Astrocyte of the cerebellum (primary cell): ENCODE measurements around the gene ZNF581.

ENCODE experiments used
- DNase-seq: peaks from one replicate; pipeline ENCODE4 v3.0.0-alpha.2; 2011; ENCODE audit warnings: low read depth
- H3K4me3 ChIP-seq: 2 replicates; pipeline ENCODE4 v1.5.1; 2011; ENCODE audit warnings: mild to moderate bottlenecking, low read depth, low read length, moderate library complexity
- CTCF ChIP-seq: IDR thresholded peaks from 2 replicates; pipeline ENCODE4 v1.5.1; 2012; ENCODE audit warnings: low read length, low read depth, moderate library complexity, mild to moderate bottlenecking; ENCODE audit errors: missing control alignments
- in situ Hi-C: cut with HindIII; loops from 2 replicates; pipeline ENCODE4 v1.10.0; 2017; ENCODE audit warnings: low sequenced_read_pairs

The ZNF581 gene

GRCh38 chr19:55677572-55678028 is 34.2 kb downstream of the ZNF581 start:
- no peak for TF ChIP-seq CTCF
- in situ Hi-C loops = no loop called here
- H3K4me3 ChIP-seq = no peak overlapping the region
- DNase-seq = no peak

- no peak for TF ChIP-seq CTCF
- no peak for DNase-seq
- no peak overlapping the region for H3K4me3 ChIP-seq
- in situ Hi-C loops = no loop called here
These were observed 34.7 kb downstream of the ZNF581 start for GRCh38 chr19:55678121-55678671.

- in situ Hi-C loops = no loop called here
- no peak for TF ChIP-seq CTCF
- H3K4me3 ChIP-seq = no peak overlapping the region
- no peak for DNase-seq
These were observed 36.2 kb downstream of the ZNF581 start for GRCh38 chr19:55679343-55680257.

GRCh38 chr19:55680339-55681130 is 37.1 kb downstream of the ZNF581 start:
- no peak for DNase-seq
- no peak overlapping the region for H3K4me3 ChIP-seq
- no peak for TF ChIP-seq CTCF
- in situ Hi-C loops = no loop called here

GRCh38 chr19:55681131-55682092 is 38.0 kb downstream of the ZNF581 start:
- no peak overlapping the region for H3K4me3 ChIP-seq
- TF ChIP-seq CTCF = no peak
- in situ Hi-C loops = no loop called here
- no peak for DNase-seq
